AG04450 (cell line): Measurements from ENCODE around the gene DMRTB1. TPM values are rescaled to one million over a fixed set of nuclear protein-coding genes. Genes with fewer than 3 reads are reported as not detected.

Experiments
- CTCF ChIA-PET: fragments of 300-600, 350-600 bp; formaldehyde crosslinking; extraction: SDS; loops from one replicate; lab custom pipeline; 2022; ENCODE audit warnings: antibody characterized with exemption, inconsistent platforms; lab: Charles Lee
- POLR2A ChIA-PET: fragments of 350-600 bp; formaldehyde crosslinking; extraction: SDS; loops from one replicate; lab custom pipeline; 2021; ENCODE audit warnings: antibody characterized with exemption, inconsistent platforms; lab: Yijun Ruan, JAX
- DNase-seq: peaks from one replicate; pipeline ENCODE4 v3.0.0-alpha.2; 2011; ENCODE audit warnings: low read depth, low spot score
- H3K27ac ChIP-seq: one replicate; pipeline ENCODE4 v1.5.1; 2012; ENCODE audit warnings: low read depth, low read length, control low read depth
- H3K27me3 ChIP-seq: one replicate; pipeline ENCODE4 v1.6.0; 2012; ENCODE audit warnings: low read length; ENCODE audit not compliant: control insufficient read depth, insufficient read depth
- H3K4me3 ChIP-seq: 2 replicates; pipeline ENCODE4 v1.5.1; 2011; ENCODE audit warnings: mild to moderate bottlenecking, low read depth, low read length, control low read depth
- H3K9me3 ChIP-seq: 2 replicates; pipeline ENCODE4 v1.5.1; 2012; ENCODE audit warnings: low read length; ENCODE audit not compliant: control insufficient read depth, insufficient read depth
- CTCF ChIP-seq: IDR thresholded peaks from 2 replicates; pipeline ENCODE4 v1.5.1; 2011; ENCODE audit warnings: low read depth, low read length, control low read depth, inconsistent platforms
- polyA plus RNA-seq: library from polyadenylated mRNA; depleted of rRNA; stranded (reverse); fragments of >200 nt; gene quantifications from 2 replicates; pipeline ENCODE4 v1.2.3, GENCODE V29; 2011; rRNA removed

The DMRTB1 gene
- polyA plus RNA-seq, 1 experiment: not detected

- Histone ChIP-seq H3K9me3 (no peaks in the 10 kb centered on the region; the same call in 1 of the 2 replicates), H3K4me3 (no peak overlapping the region), H3K27ac (no peak overlapping the region), H3K27me3 (no peaks in the 10 kb centered on the region)
- TF ChIP-seq CTCF: no peak
- CTCF ChIA-PET: no interaction called here
- no peak for DNase-seq
- POLR2A ChIA-PET: no interaction called here
Observed at GRCh38 chr1:53514436-53514835, 55.2 kb downstream of the DMRTB1 start.

- Histone ChIP-seq H3K9me3 (no peaks in the 10 kb centered on the region; the same call in 1 of the 2 replicates), H3K27ac (no peak overlapping the region), H3K4me3 (no peak overlapping the region), H3K27me3 (no peaks in the 10 kb centered on the region)
- CTCF ChIA-PET: no interaction called here
- DNase-seq: no peak
- POLR2A ChIA-PET: no interaction called here
- TF ChIP-seq CTCF: no peak
Observed at GRCh38 chr1:53516181-53516580, 57.0 kb downstream of the DMRTB1 start.

Other genes starting within 250 kb of the DMRTB1 start
- 82.5 and 89.6 TPM in 2 replicates for gene CZIB, start 238.8 kb upstream of the DMRTB1 start, polyA plus RNA-seq
- gene MAGOH, start 220.9 kb upstream of the DMRTB1 start, polyA plus RNA-seq: 20.3 and 37.6 TPM in 2 replicates
- 5.0 and 6.4 TPM in 2 replicates for gene LRP8, start 131.3 kb upstream of the DMRTB1 start, polyA plus RNA-seq